ENCODE measurements around the gene MKLN1.

MKLN1 gene

DNA sequence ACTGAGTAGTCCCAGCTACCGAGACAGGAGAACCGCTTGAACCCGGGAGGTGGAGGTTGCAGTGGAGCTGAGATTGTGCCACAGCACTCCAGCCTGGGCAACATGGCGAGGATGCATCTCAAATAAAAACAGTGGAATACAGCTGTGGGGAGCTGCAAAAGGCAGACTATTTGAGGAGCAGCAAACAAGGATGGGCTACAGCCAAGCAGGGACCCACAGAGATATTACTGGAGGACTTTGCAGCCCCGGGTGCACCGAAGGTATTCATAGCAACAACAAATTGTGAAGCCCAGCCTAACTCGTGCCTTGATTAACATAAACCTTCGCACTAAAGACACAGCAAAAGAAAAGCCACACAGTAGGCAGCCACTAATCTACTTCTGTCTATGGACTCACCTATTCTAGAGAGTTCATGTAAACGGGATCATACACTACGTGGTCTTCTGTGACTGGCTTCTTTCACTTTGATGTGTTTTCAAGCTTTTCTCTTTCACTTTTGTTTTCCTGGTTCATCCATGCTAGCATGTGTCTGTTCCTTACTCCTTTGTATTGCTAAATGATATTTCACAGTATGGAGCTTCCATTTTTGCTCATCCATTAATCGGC lies 194.8 kb downstream of the MKLN1 start:
- DNase-seq (ENCODE audit: low read depth): no peak

DNA sequence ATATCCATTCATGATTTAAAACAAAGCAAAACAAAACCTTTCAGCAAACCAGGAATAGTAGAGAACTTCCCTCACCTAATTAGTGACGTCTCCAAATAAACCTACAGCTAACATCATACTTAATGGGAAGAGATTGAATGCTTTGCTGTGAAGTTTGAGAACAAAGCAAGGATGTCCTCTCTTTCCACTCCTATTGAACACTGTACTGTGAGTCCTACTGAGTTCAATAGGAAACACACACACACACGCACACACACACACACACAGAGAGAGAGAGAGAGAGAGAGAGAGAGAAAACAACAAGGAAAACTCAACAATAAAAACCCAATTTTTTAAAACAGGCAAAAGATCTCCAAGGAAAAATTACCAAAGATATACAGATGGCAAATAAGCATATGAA lies 196.4 kb downstream of the MKLN1 start:
- DNase-seq (ENCODE audit: low read depth): no peak

DNA sequence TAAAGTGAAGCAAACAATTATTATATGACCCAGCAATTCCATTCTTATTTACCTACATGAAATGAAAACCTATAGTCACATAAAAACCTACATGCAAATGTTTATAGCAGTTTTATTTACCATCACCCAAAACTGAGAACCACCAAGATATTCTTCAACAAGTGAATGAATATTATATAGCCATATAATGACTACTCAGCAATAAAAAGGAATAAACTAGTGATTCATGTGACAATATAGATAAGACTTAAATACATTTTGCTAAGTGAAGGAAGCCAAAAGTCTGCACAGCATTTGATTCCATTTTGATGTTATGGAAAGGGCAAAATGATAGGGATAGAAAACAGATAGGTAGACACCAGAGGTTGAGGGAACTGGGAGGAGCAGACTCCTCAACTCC lies 197.0 kb downstream of the MKLN1 start:
- DNase-seq (ENCODE audit: low read depth): no peak

DNA sequence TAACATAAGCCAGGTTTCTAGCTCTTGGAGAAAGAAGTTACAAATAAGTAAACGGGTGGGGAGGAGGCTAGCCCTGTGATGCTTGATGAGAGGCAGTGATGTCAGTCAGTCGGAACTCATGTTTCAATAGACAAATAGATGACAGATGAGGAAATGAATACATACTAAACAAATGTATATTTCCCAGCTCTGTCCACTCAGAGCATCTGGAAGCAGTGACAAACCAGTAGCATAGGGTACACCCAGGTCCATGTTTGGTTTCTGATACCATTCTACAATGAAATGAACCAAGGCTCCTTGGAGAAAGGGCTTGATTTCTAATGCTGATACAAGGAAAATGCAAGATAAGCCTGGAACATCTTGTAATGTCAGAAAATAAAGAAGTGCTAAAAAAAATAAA lies 198.1 kb downstream of the MKLN1 start:
- DNase-seq (ENCODE audit: low read depth): no peak

DNA sequence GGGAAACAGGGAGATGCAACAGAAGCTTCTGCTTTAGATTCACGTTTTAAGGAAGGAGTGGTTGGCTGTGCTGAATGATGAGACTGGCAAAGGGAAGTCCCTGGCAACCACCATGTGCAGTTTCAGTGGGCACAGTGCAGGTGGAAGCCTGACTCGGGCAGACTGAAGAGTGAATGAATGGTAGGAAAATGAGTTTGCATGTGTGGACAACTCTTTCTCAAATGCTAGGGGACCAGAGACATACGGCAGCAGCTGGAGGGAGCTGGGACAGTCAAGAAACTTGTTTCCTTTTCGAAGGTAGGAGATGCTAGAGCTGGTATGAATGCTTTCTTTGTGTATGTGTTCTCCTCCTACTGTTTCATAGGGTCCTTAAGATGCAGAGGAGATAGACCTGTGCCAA lies 199.8 kb downstream of the MKLN1 start:
- no peak for DNase-seq (ENCODE audit: low read depth)

DNA sequence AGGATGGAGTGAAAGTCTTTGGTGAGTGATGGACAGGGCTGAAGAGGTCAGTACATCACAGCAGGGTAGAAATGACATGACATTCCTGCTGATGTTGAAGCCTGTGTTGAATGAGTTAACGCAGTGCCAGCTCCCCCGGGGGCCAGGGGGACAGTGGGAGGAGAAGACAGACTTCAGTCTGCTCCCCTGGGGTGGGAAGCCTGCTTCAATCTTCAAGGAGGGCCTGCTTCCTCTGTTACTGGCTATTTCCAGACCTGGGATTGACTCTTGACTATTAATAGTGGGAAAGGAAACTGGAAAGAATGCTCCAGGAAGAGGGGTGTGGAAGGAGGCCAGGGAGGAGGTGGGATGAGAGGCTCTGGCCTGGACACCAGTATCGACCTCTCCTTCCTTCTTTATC lies 201.5 kb downstream of the MKLN1 start:
- no peak for DNase-seq (ENCODE audit: low read depth)

DNA sequence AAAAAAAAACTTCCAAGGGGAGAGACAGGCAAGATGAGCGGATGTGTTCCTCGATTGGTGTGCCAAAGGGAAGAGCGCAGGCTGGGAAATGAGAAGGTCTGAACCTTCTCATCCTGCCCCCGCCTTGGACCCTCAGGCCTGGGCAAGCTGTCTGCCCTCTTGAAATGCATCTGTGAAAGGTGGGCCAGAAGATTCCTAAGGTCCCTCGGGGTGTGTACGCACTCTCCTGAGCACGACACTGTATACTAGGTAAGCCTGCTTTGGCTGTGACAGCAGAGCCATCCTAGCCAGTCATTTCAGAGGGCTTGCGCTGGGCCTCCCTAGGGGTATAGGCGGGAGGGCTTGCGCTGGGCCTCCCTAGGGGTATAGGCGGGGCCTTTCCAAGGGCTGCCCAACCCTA lies 201.9 kb downstream of the MKLN1 start:
- DNase-seq (ENCODE audit: low read depth): no peak

DNA sequence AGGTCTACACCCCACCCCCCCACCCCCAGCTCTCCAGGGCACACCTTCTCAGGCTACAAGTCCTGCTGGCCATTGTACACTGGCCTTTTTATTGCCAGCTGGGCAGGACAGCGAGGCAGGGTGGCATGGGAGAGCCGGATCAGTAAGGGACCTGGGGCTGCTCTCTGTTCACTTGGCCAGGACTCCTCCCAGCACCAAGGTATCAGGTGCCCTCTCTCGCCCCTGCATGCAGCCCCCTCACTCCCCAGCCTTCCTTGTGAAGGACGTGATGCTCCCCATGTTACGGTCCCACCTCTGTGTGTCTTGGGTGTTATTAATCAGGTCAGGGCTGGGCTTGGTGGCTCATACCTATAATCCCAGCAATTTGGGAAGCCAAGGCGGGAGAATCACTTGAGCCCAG lies 202.5 kb downstream of the MKLN1 start:
- no peak for DNase-seq (ENCODE audit: low read depth)

DNA sequence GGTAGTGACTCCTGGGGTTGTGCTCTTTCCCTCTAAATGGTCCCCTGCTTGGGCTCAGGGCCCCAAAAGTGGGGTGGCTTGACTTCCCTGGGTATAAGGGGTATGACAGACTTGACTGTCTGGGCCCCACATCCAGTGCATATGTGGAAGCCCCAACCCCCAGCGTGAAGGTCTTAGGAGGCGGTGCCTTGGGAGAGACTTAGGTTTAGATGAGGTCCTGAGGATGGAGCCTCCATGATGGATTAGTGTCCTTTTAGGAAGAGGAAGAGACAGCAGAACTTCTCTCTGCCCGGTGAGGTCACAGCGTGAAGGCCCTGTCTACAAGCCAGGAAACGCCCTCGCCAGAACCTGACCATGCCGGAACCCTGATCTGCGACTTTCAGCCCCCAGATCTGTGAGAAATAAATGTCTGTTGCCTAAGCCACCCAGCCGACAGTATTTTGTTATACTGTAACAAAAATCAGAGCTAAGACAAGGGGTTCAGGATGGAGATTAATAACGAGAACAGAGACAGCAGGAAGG lies 205.0 kb downstream of the MKLN1 start:
- no peak for DNase-seq (ENCODE audit: low read depth)

DNA sequence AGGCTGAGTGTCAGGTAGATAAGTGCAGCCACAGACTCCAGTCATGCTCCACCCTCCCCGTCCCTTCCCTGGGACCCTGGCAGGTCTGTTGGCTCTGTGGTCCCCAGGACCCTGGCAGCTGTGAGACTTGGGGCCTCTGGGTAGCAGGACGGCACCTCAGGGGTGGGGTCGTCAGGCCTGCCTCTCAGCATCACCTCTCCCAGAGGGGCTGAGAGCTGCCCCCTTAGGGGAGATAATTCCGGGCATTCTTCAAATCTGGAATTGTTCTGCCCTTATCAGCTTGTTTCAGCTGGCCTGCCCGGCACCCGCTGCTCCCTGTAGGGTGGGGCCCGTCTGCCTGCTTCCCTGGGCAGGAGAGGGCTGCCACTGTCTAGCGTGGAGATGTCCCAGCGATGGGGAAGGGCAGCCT lies 205.5 kb downstream of the MKLN1 start:
- DNase-seq (ENCODE audit: low read depth): no peak

DNA sequence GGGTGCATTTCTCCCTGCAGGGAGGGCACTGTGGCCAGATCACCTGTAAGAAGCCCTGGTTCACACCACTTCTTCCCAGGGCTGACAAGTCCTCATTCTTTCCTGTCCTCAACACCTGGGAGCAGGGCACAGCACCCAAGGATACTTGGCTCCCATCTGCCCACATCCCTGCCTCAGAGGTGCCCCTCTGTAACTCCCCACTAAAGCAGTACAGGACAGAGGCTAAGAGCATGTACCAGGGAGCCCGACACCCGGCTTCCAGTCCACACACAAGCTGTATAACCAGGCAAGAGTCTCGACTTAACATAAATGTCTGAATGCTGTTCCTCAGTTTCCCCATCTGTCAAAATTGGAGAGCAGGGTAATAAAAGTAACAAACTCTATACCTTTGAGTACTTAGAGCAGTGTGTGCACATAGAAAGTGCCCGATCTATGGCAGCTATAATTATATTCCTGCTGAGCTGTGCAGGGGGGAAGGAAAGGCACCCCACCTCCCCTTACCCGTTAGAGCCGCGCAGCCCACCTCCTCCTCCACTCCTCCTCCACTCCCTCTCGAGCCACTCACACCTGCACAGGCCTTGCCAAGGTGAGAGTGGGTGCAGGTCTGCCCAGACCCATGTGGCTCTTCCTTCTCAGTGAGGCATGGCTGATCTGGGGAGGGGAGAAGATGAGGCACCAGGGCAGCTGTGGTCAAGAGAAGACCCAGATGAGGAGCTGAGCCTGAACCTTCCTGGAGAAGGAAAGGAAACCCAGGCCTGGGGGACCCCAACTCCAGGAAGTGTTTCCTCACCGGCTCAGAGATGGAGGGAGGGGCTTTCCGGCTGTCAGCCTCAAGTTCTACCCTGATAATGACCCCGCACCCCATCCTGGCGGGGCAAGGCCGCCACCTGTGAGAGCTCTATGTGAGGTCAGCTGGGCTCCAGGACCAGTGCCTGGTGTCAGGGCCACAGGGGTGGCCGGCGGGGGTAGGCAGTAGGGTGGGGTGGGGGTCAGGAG lies 206.2 kb downstream of the MKLN1 start:
- DNase-seq (ENCODE audit: low read depth): no peak

DNA sequence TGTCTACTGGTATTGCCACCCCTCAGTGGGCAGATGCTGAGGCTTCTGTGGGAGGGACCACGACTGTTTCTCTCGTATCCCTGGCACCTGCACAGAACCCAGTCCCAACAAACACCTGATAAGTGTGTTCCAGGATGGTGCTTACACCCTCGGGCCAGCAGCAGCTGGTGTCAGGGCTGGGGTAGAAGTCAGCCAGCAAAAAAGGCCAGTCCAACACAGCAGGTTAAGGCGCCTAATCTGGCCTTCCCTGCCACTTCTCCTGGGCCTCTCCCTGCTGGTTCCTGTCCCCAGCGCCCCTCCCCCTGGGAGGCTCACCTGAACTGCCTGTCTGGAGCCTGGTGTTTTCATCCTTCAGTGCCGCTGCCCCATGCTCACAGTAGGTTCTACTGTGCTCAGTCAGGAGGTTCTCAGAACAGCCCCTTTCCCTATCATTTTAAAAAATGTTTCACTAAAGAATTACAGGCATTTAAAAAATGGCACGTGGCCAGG lies 208.7 kb downstream of the MKLN1 start:
- DNase-seq (ENCODE audit: low read depth): no peak

DNA sequence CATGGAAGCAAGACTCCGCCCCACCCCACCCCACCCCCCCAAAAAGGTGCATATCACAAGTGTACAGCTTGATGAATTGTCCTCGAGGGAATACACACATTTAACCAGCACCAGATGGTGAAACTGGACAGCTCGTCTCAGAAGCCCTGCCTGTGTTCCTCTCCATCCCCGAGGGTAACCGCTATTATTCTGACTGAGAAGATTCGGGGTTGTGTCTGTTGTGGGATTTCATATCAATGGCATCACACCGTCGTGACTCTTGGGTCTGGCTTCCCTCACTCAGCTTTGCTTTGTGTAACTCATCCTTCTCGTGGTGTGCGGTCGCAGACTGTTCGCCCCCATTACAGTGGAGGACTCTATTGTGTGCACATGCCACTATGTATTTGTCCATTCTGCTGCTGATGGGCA lies 209.9 kb downstream of the MKLN1 start:
- no peak for DNase-seq (ENCODE audit: low read depth)

DNA sequence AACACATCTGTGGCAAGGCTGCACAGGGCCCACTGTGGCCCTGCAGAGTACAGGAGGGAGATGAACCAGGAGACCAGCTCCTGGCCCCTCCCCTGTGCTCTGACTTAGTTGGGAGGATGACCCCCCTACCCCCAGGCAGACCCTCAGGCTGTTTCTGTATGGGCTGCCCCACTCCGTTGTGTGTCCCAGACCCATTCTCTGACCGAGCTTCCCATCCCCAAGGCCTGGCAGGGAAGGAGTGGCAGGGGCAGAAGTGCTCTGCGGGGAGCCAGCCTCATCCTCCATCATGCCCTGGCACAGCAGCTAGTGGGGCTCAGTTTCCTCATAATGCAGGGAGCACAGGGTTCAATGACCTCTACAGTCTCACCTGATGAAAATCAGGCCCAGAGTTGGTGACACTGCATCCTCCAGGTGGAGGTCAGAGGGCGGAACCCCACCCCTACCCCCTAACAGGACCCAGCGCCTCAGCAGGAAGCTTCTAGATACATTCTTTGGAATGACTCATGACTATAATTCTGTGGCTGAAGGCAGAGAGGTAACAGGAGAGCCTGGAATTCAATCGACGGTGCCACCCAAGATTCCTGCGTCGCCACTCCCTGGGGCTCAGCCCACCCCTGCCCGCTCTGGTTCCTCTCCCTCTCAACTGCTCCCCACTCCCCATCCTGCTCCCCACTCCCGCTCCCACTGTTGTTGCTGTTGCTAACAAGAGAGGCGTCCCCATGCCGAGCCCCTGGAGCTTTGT lies 210.6 kb downstream of the MKLN1 start:
- no peak for DNase-seq (ENCODE audit: low read depth)

DNA sequence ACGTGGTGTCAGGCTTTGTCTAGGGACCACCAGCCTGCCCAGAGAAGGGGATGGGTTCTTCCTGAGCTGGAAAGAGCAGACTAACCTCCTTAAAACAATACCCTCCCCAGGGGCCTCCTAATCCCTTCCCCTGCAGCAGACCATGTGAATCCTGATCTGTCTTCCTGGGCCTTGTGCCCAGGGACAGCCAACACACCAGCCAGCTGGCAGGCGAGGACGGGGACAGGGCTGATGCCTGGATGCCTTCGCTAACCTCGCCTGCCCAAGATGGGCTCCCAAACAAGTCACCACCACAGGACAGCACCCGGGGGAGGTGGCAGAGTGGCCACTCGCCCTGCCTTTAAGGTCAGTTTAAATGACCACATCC lies 211.1 kb downstream of the MKLN1 start:
- no peak for DNase-seq (ENCODE audit: low read depth)

DNA sequence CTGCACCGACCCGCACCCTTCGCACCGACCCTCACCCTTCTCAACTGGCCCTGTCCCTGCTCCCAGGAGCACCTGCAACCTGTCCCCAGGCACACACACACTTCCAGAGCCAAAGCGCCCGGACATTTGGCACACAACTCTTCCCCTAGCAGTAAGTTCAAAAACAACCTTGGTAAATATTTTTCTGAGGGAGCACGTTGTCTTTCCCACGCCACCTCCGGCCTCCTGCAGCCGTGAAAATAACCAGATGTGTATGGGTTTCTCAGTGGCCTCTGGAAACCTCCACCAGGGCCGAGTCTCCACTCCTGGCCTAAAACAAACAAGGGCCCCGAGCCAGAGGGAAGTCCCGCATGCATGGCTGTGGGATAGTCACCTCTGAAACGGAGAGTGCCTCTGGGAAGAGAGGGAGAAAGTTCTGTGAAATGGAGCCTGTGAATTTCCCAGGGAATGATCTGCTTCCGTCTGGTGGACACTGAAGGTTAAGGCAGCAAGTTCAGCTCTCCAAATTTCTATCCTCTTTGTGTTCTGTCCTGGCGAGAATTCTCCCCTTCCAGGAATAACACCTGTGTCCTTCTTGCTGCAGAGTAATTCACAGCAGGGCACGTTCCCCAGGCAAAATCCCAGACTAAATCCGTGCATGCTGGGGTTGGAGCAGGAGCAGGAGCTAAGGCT lies 213.0 kb downstream of the MKLN1 start:
- DNase-seq (ENCODE audit: low read depth): no peak

DNA sequence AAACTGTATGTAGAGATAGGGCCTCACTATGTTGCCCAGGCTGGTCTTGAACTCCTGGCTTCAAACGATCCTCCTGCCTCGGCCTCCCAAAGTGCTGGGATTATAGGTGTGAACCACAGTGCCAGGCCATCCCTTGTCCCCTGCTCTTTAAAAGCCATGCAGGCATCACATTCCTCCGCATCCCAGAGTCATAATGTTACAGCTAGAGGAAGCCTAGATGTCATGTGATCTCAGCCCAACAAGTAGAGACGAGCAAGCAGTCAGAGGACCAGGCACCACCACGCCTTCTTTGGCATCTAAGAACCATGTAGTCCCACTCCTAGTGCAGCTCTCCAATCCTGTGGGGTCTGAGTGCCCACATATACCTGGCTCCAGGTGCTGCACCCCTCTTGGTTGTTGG lies 215.6 kb downstream of the MKLN1 start:
- no peak for DNase-seq (ENCODE audit: low read depth)

DNA sequence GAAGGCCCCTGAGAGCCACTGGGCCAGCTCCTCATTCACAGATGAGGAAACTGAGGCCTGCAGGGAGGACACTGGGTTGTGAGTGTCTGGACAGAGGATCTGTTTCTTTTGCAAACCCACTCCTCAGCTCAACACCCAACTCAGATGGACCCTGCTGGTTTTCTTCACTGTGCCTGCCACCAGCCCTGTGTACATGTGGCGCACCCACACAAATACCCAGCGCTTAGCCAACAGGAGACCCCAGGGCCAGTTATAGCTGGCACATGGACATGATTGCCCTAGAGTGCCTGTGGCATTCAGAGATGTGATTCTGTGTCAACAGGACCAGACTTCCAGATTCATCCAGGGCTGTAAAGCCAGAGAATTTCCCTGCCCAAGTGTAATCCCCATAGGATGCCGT lies 216.3 kb downstream of the MKLN1 start:
- no peak for DNase-seq (ENCODE audit: low read depth)

DNA sequence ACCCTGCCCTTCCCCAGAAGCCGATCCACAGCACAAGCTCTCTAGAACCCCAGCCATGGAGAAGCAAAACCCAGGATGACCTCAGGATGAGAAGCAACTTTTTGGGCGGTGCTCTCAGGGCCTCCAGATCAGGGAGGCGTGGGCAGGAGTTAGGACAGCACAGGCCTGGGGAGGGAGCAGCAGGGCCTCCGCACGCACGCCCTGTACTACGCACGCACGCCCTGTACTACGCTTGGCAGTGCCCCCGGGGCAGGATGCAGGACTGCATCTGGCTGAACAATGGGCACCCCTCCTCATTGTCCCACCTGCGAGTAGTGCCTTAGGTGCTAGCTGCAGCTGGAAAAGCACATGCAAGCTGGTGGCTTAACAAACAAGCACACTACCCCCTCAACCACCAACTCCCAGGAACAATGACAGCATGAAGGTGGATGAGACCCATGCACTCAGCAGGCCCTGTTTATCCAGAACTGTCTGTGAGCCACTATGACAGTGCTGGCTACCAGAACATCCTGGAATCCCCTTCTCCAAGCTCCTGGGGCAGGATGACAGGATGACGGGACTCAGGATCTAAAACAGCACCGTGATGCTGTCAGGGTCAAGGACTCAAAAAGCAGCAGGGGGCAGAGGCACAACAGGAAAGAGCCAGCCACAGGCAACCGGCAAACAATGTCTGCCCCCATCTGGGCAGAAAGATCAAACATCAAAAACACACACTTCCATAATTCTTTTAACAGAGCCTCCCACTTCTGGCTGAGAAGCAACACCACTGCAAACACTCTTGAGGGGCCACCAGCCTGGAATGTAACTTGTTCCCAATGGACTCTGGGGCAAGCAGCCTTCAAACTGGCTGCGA lies 217.0 kb downstream of the MKLN1 start:
- no peak for DNase-seq (ENCODE audit: low read depth)

DNA sequence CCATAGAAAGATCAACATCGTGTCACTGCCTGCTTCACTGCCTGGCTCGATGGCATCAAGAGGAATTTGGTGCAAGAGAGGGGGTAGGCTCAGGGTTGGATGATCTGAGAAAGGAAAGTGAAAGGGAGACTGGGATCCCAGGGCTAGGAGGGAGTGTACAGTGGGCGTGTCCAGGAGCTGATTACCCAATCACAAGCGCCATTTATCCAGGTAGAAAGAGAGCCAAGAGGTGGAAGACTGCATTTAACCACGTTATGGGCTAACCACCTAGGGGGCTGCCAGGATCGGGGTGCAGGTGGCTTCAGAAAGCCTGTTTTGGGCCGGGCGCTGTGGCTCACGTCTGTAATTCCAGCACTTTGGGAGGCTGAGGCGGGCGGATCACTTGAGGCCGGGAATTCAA lies 218.4 kb downstream of the MKLN1 start:
- no peak for DNase-seq (ENCODE audit: low read depth)

Data from activated T-helper 1 cell treated with Interleukin-2 at 50 U/mL for 16 hours (primary cell).